Measurements from ENCODE around the gene STX10. TPM values are rescaled to one million over a fixed set of nuclear protein-coding genes. Genes with fewer than 3 reads are reported as not detected.

STX10 gene
- total and polyA plus RNA-seq, 2 of the 4 experiments (the other 2 are of a cell fraction), result 64.9 to 82.0 TPM

DNA sequence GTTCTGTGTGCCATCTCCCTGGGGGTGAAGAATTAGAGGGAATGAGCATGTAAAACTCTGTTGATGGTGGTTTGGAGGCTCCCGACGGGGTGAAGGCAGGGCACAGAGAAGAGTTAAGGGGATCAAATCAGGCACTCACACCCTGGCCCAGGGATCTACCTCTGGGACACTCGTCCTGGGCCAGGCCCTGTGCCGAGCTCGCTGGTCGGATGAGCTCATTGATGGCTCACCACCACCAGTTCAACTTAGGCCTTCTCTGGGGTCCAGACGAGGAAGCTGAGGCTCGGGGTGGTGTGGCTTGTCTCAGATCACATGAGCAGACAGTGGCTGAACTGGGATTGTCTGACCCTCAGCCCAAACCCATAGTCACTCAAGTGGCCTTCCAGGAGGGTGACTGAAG, 30.5 kb downstream of the STX10 start:
- H3K36me3 ChIP-seq (ENCODE audit: control insufficient read depth, insufficient read depth, low read length), result peaks cover 14% of the 10 kb centered on the region
- intact Hi-C loops (cut with micrococcal nuclease), result loop anchor here (5.0 kb wide), 1 partner anchor 143 kb away; no protein-coding TSS in a partner anchor
- H4K20me1 ChIP-seq (ENCODE audit: insufficient read depth, low read length), result peaks cover 58% of the 10 kb centered on the region
- peak overlapping the region; percentile 95 for H2AK5ac ChIP-seq (ENCODE audit: low read depth, low read length)
- H3K27me3 ChIP-seq (ENCODE audit: control insufficient read depth, insufficient read depth, low read length), result no peaks in the 10 kb centered on the region
- DNase-seq (no peak), ATAC-seq (ENCODE audit: low read depth) (no peak)
- H3K9me3 ChIP-seq (ENCODE audit: control insufficient read depth, insufficient read depth, low read length), result no peaks in the 10 kb centered on the region
- peak overlapping the region; percentile 4 for H2AFZ ChIP-seq (replicated peaks; ENCODE audit: low read length, poor library complexity)
- peaks cover 0 to 82% of the 10 kb centered on the region in 2 experiments; a peak in 2 of 4 replicates for H3K79me1 ChIP-seq (ENCODE audit: low read depth in 1 of 2, low read length in 2 of 2)
- H3K23ac ChIP-seq (ENCODE audit: low read depth, low read length), result peak overlapping the region; percentile 95; the same call in 1 of the 2 replicates
- H2AK9ac ChIP-seq (replicated peaks; ENCODE audit: low read depth, low read length, poor library complexity), result peak overlapping the region; percentile 84
- H3K4me3 ChIP-seq (ENCODE audit: insufficient read depth, low read depth, low read length), result peak overlapping the region; percentile 99; the same call in 1 of the 2 replicates
- H3K4me1 ChIP-seq (ENCODE audit: control insufficient read depth, insufficient read depth, low read length), result peaks cover 25% of the 10 kb centered on the region
- dilution Hi-C loops (cut with HindIII; ENCODE audit: low sequenced_read_pairs, unreplicated experiment), result no loop called here
- peak overlapping the region; percentile 95 for H3K4me2 ChIP-seq (ENCODE audit: low read depth, low read length)
- CTCF ChIA-PET, result interaction anchor here (0.6 to 0.7 kb wide), 2 partner anchors 146 to 154 kb away, joined by 5 to 7 read pairs; no protein-coding TSS in a partner anchor
- peak overlapping the region; percentile 94 for H2BK5ac ChIP-seq (ENCODE audit: low read depth, low read length, poor library complexity, severe bottlenecking)
- peak overlapping the region; percentile 4; the same call in 1 of the 3 replicates for H2BK15ac ChIP-seq (ENCODE audit: low read depth, low read length)
- POLR2A ChIA-PET (ENCODE audit: unreplicated experiment), result interaction anchor here (1.0 kb wide), 1 partner anchor 26 kb away, joined by 3 read pairs; no protein-coding TSS in a partner anchor
- H3K27ac ChIP-seq (ENCODE audit: insufficient read depth, low read length), result peak overlapping the region; percentile 97
- no peak overlapping the region for H3K18ac ChIP-seq (ENCODE audit: low read depth, low read length)
- H3K56ac ChIP-seq (ENCODE audit: extremely low read depth, insufficient read depth, low read length), result no peak overlapping the region
- H3K9me1 ChIP-seq (ENCODE audit: insufficient read depth, low read length), result peaks cover 26% of the 10 kb centered on the region
- BruUV-seq (replicated peaks), result no TSS peak
- H2BK120ac ChIP-seq (ENCODE audit: low read depth, low read length), result no peak overlapping the region
- peak overlapping the region; percentile 89; the same call in 1 of the 2 replicates for H3K14ac ChIP-seq (replicated peaks; ENCODE audit: low read depth, low read length)
- TF ChIP-seq SMC3 (IDR thresholded peaks at IDR 0.05; ENCODE audit: low read depth, low read length) (no peak), CTCF (conservative IDR thresholded peaks at IDR 0.05; ENCODE audit: low read depth, low read length) (no peak), MXI1 (IDR thresholded peaks at IDR 0.05; ENCODE audit: borderline replicate concordance, low read depth, low read length) (no peak), CEBPB (IDR thresholded peaks at IDR 0.05; ENCODE audit: low read depth, low read length) (no peak), FOS (IDR thresholded peaks at IDR 0.05; ENCODE audit: low read depth, low read length) (no peak), RFX5 (IDR thresholded peaks at IDR 0.05; ENCODE audit: low read depth, low read length) (no peak), BHLHE40 (IDR thresholded peaks at IDR 0.05; ENCODE audit: low read depth, low read length) (no peak), CHD1 (IDR thresholded peaks at IDR 0.05; ENCODE audit: low read depth, low read length) (no peak), RCOR1 (IDR thresholded peaks at IDR 0.05; ENCODE audit: insufficient replicate concordance, low read length) (no peak), NFE2L2 (IDR thresholded peaks at IDR 0.05; ENCODE audit: low read depth, low read length) (no peak)
- TF ChIP-seq, protein P1, sequence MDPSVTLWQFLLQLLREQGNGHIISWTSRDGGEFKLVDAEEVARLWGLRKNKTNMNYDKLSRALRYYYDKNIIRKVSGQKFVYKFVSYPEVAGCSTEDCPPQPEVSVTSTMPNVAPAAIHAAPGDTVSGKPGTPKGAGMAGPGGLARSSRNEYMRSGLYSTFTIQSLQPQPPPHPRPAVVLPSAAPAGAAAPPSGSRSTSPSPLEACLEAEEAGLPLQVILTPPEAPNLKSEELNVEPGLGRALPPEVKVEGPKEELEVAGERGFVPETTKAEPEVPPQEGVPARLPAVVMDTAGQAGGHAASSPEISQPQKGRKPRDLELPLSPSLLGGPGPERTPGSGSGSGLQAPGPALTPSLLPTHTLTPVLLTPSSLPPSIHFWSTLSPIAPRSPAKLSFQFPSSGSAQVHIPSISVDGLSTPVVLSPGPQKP (IDR thresholded peaks at IDR 0.05; ENCODE audit: borderline replicate concordance, low read depth, low read length), result no peak
- TF ChIP-seq, protein P2, sequence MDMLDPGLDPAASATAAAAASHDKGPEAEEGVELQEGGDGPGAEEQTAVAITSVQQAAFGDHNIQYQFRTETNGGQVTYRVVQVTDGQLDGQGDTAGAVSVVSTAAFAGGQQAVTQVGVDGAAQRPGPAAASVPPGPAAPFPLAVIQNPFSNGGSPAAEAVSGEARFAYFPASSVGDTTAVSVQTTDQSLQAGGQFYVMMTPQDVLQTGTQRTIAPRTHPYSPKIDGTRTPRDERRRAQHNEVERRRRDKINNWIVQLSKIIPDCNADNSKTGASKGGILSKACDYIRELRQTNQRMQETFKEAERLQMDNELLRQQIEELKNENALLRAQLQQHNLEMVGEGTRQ (IDR thresholded peaks at IDR 0.05; ENCODE audit: low read depth, low read length), result no peak
- H2BK20ac ChIP-seq (ENCODE audit: low read depth, low read length), result no peak overlapping the region
- H3K9ac ChIP-seq (ENCODE audit: low read depth, low read length), result peak overlapping the region; percentile 98
- peak overlapping the region; percentile 88 for H3K4ac ChIP-seq (ENCODE audit: low read depth, low read length)
- H4K5ac ChIP-seq (ENCODE audit: low read depth, low read length), result peak overlapping the region; percentile 46; the same call in 1 of the 2 replicates
- in situ Hi-C loops (cut with MboI; ENCODE audit: low sequenced_read_pairs), result no loop called here
- H4K8ac ChIP-seq (ENCODE audit: low read depth in 2 of 2, low read length in 2 of 2), result peak overlapping the region in 1 of 2 experiments; percentile 82; a peak in 2 of 4 replicates
- 64% methylated on average over 4 of the region's 8 CpGs; no CpG with 5 or more reads in 1 of the 2 experiments for WGBS, 2 experiments (ENCODE audit: extremely low coverage in 2 of 2, insufficient read length in 1 of 2)
- H4K91ac ChIP-seq (ENCODE audit: insufficient read depth, low read depth, low read length), result peak overlapping the region; percentile 21

Data from IMR-90 (cell line).